GM13976 (cell line): Measurements from ENCODE around the gene TIGD4.
A peak's percentile ranks its signal among the peaks of the same experiment; 100 is the strongest.

Experiments
- DNase-seq: peaks from one replicate; pipeline ENCODE4 v3.0.0; 2012; ENCODE audit warnings: low spot score
- CTCF ChIP-seq: IDR thresholded peaks from 2 replicates; pipeline ENCODE4 v1.5.1; 2012; ENCODE audit warnings: borderline replicate concordance, mild to moderate bottlenecking; ENCODE audit not compliant: insufficient read depth; ENCODE audit errors: extremely low read depth, missing control alignments, control extremely low read depth
- in situ Hi-C: fragments of 300-500 bp; cut with MboI; formaldehyde crosslinking; loops from one replicate; pipeline ENCODE4 v1.12.0; 2022; ENCODE audit warnings: low sequenced_read_pairs, mixed read lengths, inconsistent platforms; ENCODE audit not compliant: unreplicated experiment

The TIGD4 gene

GRCh38 chr4:152779513-152780266 lies at the start of gene TIGD4, which contains the start of gene ARFIP1:
Gene TIGD4 (minus strand): TSS chr4:152779730. CDS start chr4:152771004, 8,726 bp downstream.
Gene ARFIP1 (plus strand): TSS chr4:152779954. CDS start chr4:152829634, 49,680 bp downstream.
- TF ChIP-seq CTCF, result peak; percentile 29
- DNase-seq, result peak; percentile 96
- in situ Hi-C loops, result no loop called here

- in situ Hi-C loops, result no loop called here
- DNase-seq, result no peak
- no peak for TF ChIP-seq CTCF
Observed at GRCh38 chr4:152828122-152828521, 48.6 kb upstream of the TIGD4 start.

- no peak for DNase-seq
- in situ Hi-C loops, result no loop called here
- no peak for TF ChIP-seq CTCF
Observed at GRCh38 chr4:152825336-152825735, 45.8 kb upstream of the TIGD4 start.

GRCh38 chr4:152824561-152824960 lies 45.0 kb upstream of the TIGD4 start:
- no peak for TF ChIP-seq CTCF
- in situ Hi-C loops, result no loop called here

GRCh38 chr4:152822323-152822722 lies 42.8 kb upstream of the TIGD4 start:
- TF ChIP-seq CTCF, result no peak
- in situ Hi-C loops, result no loop called here
- DNase-seq, result no peak

More at GRCh38 chr4:152824561-152824960, 45.0 kb upstream of the TIGD4 start:
- no peak for DNase-seq

- in situ Hi-C loops, result no loop called here
- no peak for TF ChIP-seq CTCF
- no peak for DNase-seq
Observed at GRCh38 chr4:152820073-152820472, 40.5 kb upstream of the TIGD4 start.
